ENCODE results near the gene INSYN2B. TPM values are rescaled to one million over a fixed set of nuclear protein-coding genes. Genes with fewer than 3 reads are reported as not detected.
"Not testable (repeated sequence)": the region's sequence is repeated elsewhere in the genome, so short reads cannot be mapped to it uniquely, and the experiment has no call there.

INSYN2B gene
- total and polyA plus RNA-seq, 2 experiments from 2014 or later, result not detected

DNA sequence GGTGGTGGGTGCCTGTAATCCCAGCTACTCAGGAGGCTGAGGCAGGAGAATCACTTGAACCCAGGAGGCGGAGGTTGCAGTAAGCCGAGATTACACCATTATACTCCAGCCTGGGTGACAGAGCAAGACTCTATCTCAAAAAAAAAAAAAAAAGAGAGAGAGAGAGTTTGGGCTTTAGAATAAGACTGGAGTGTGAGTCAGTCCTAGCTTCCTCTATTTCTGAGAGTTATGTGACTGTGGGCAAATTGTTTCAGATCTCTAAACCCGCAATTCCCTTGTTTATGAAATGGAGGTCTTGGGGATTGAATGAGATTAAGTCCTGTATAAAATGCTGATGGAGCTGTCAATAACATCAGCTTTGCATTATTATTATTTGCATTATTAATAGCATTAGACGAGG, 27.1 kb downstream of the INSYN2B start:
- not testable (repeated sequence) for H3K9me2 ChIP-seq (ENCODE audit: insufficient read depth); H3K79me2 ChIP-seq (replicated peaks; ENCODE audit: insufficient read depth); H3K27me3 ChIP-seq (ENCODE audit: insufficient read depth); H2AFZ ChIP-seq; H3K4me1 ChIP-seq (ENCODE audit: insufficient read depth); H3K36me3 Mint-ChIP-seq (ENCODE audit: low read depth); H3K4me2 ChIP-seq; H3K27ac Mint-ChIP-seq; H4K20me1 ChIP-seq (replicated peaks; ENCODE audit: insufficient read depth); H3K4me1 Mint-ChIP-seq; H3K27ac ChIP-seq (ENCODE audit: low read depth); ATAC-seq; H3K36me3 ChIP-seq (ENCODE audit: insufficient read depth); H3K27me3 Mint-ChIP-seq (ENCODE audit: insufficient read depth, low read depth, poor library complexity); H3K4me3 Mint-ChIP-seq; H3F3A ChIP-seq (replicated peaks; ENCODE audit: low read depth); H3K4me3 ChIP-seq; DNase-seq (ENCODE audit: low spot score); H3K9me3 Mint-ChIP-seq

DNA sequence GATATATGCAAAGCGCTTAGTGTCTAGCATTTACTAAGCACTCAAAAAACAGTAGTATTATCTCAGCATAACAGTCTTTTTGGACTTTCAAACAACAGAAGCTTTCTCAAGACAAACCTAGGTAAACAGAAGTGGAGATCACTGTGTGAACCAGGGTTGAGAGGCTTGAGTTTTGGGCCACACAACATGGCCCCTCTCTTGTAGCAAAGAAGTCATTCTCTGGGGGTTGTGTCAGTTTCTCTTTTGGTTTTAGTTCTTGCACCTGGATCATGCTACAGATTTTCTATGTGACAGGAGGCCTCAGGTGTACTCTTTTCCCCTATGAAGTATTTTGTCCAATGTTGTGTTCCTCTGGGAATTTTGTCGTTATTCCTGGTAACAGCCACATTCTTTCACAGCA, 30.0 kb downstream of the INSYN2B start:
- H3K27ac ChIP-seq (ENCODE audit: low read depth), result no peak overlapping the region
- Mint-ChIP-seq H3K4me3 (no peak overlapping the region), H3K9me3 (no peaks in the 10 kb centered on the region), H3K27me3 (ENCODE audit: insufficient read depth, low read depth, poor library complexity) (peaks cover 3% of the 10 kb centered on the region), H3K36me3 (ENCODE audit: low read depth) (no peaks in the 10 kb centered on the region), H3K27ac (no peak overlapping the region), H3K4me1 (peaks cover 21% of the 10 kb centered on the region)
- H3K27me3 ChIP-seq (ENCODE audit: insufficient read depth), result no peaks in the 10 kb centered on the region
- no peaks in the 10 kb centered on the region for H3K9me2 ChIP-seq (ENCODE audit: insufficient read depth)
- H4K20me1 ChIP-seq (replicated peaks; ENCODE audit: insufficient read depth), result no peaks in the 10 kb centered on the region
- no peak overlapping the region for H3K4me3 ChIP-seq
- H2AFZ ChIP-seq, result no peak overlapping the region
- no peaks in the 10 kb centered on the region for H3K79me2 ChIP-seq (replicated peaks; ENCODE audit: insufficient read depth)
- H3K4me1 ChIP-seq (ENCODE audit: insufficient read depth), result peaks cover 9% of the 10 kb centered on the region
- no peaks in the 10 kb centered on the region for H3K36me3 ChIP-seq (ENCODE audit: insufficient read depth)
- no peak for TF ChIP-seq NANOG (IDR thresholded peaks at IDR 0.05; ENCODE audit: borderline replicate concordance)
- no peak for TF ChIP-seq CREB1 (CRISPR knock-in tag; IDR thresholded peaks at IDR 0.05; ENCODE audit: low read depth)
- TF ChIP-seq ZNF114 (CRISPR knock-in tag; IDR thresholded peaks at IDR 0.05), result no peak
- TF ChIP-seq, protein P1, sequence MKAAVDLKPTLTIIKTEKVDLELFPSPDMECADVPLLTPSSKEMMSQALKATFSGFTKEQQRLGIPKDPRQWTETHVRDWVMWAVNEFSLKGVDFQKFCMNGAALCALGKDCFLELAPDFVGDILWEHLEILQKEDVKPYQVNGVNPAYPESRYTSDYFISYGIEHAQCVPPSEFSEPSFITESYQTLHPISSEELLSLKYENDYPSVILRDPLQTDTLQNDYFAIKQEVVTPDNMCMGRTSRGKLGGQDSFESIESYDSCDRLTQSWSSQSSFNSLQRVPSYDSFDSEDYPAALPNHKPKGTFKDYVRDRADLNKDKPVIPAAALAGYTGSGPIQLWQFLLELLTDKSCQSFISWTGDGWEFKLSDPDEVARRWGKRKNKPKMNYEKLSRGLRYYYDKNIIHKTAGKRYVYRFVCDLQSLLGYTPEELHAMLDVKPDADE (IDR thresholded peaks at IDR 0.05), result no peak
- no peak for TF ChIP-seq STAT1 (IDR thresholded peaks at IDR 0.05; ENCODE audit: unreplicated experiment)
- DNase-seq (ENCODE audit: low spot score) (no peak), ATAC-seq (no peak)
- no peak overlapping the region for H3K4me2 ChIP-seq
- no peaks in the 10 kb centered on the region for H3F3A ChIP-seq (replicated peaks; ENCODE audit: low read depth)

DNA sequence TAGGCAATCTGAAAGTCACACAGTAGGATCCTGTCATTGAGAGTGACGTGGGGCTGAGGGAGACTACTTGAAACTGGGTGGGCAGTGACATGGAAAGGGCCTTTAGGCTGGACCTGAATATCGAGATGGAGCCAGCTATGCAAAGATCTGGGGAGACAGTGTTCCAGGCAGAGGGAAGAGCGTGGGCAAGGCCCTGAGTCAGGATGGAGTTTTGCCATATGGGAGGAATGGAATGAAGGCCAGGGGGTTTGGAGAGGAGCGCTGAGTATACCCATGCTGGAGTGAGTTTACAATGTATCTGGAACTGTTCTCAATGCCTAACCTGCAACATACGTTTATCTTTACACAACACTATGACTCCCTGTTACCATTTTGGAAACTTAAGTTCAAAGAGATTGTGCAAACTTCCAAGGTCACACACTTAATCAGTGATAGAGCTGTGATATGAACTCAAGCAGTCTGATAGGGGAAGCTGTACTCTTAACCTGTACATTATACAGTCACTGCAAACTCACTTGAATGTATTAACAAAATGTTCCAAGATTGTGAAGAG, 33.5 kb downstream of the INSYN2B start:
- DNase-seq (ENCODE audit: low spot score) (no peak), ATAC-seq (no peak)
- H3K27me3 Mint-ChIP-seq (ENCODE audit: insufficient read depth, low read depth, poor library complexity), result peaks cover 2% of the 10 kb centered on the region
- H3K4me3 Mint-ChIP-seq, result no peak overlapping the region
- H3K4me1 ChIP-seq (ENCODE audit: insufficient read depth), result peaks cover 9% of the 10 kb centered on the region
- peaks cover 24% of the 10 kb centered on the region for H3K4me1 Mint-ChIP-seq
- H2AFZ ChIP-seq, result no peak overlapping the region
- H3K27ac ChIP-seq (ENCODE audit: low read depth), result no peak overlapping the region
- no peaks in the 10 kb centered on the region for H3K36me3 ChIP-seq (ENCODE audit: insufficient read depth)
- no peak overlapping the region for H3K4me3 ChIP-seq
- H3K27ac Mint-ChIP-seq, result no peak overlapping the region; the same call in 1 of the 2 replicates
- H3F3A ChIP-seq (replicated peaks; ENCODE audit: low read depth), result no peaks in the 10 kb centered on the region
- no peaks in the 10 kb centered on the region for H3K9me2 ChIP-seq (ENCODE audit: insufficient read depth)
- H3K9me3 Mint-ChIP-seq, result no peaks in the 10 kb centered on the region
- H3K36me3 Mint-ChIP-seq (ENCODE audit: low read depth), result no peaks in the 10 kb centered on the region
- H3K79me2 ChIP-seq (replicated peaks; ENCODE audit: insufficient read depth), result no peaks in the 10 kb centered on the region
- no peaks in the 10 kb centered on the region for H4K20me1 ChIP-seq (replicated peaks; ENCODE audit: insufficient read depth)
- H3K27me3 ChIP-seq (ENCODE audit: insufficient read depth), result no peaks in the 10 kb centered on the region
- no peak overlapping the region for H3K4me2 ChIP-seq
- no peak for TF ChIP-seq EZH2phosphoT487 (IDR thresholded peaks at IDR 0.05; ENCODE audit: unreplicated experiment)
- TF ChIP-seq, protein P2, sequence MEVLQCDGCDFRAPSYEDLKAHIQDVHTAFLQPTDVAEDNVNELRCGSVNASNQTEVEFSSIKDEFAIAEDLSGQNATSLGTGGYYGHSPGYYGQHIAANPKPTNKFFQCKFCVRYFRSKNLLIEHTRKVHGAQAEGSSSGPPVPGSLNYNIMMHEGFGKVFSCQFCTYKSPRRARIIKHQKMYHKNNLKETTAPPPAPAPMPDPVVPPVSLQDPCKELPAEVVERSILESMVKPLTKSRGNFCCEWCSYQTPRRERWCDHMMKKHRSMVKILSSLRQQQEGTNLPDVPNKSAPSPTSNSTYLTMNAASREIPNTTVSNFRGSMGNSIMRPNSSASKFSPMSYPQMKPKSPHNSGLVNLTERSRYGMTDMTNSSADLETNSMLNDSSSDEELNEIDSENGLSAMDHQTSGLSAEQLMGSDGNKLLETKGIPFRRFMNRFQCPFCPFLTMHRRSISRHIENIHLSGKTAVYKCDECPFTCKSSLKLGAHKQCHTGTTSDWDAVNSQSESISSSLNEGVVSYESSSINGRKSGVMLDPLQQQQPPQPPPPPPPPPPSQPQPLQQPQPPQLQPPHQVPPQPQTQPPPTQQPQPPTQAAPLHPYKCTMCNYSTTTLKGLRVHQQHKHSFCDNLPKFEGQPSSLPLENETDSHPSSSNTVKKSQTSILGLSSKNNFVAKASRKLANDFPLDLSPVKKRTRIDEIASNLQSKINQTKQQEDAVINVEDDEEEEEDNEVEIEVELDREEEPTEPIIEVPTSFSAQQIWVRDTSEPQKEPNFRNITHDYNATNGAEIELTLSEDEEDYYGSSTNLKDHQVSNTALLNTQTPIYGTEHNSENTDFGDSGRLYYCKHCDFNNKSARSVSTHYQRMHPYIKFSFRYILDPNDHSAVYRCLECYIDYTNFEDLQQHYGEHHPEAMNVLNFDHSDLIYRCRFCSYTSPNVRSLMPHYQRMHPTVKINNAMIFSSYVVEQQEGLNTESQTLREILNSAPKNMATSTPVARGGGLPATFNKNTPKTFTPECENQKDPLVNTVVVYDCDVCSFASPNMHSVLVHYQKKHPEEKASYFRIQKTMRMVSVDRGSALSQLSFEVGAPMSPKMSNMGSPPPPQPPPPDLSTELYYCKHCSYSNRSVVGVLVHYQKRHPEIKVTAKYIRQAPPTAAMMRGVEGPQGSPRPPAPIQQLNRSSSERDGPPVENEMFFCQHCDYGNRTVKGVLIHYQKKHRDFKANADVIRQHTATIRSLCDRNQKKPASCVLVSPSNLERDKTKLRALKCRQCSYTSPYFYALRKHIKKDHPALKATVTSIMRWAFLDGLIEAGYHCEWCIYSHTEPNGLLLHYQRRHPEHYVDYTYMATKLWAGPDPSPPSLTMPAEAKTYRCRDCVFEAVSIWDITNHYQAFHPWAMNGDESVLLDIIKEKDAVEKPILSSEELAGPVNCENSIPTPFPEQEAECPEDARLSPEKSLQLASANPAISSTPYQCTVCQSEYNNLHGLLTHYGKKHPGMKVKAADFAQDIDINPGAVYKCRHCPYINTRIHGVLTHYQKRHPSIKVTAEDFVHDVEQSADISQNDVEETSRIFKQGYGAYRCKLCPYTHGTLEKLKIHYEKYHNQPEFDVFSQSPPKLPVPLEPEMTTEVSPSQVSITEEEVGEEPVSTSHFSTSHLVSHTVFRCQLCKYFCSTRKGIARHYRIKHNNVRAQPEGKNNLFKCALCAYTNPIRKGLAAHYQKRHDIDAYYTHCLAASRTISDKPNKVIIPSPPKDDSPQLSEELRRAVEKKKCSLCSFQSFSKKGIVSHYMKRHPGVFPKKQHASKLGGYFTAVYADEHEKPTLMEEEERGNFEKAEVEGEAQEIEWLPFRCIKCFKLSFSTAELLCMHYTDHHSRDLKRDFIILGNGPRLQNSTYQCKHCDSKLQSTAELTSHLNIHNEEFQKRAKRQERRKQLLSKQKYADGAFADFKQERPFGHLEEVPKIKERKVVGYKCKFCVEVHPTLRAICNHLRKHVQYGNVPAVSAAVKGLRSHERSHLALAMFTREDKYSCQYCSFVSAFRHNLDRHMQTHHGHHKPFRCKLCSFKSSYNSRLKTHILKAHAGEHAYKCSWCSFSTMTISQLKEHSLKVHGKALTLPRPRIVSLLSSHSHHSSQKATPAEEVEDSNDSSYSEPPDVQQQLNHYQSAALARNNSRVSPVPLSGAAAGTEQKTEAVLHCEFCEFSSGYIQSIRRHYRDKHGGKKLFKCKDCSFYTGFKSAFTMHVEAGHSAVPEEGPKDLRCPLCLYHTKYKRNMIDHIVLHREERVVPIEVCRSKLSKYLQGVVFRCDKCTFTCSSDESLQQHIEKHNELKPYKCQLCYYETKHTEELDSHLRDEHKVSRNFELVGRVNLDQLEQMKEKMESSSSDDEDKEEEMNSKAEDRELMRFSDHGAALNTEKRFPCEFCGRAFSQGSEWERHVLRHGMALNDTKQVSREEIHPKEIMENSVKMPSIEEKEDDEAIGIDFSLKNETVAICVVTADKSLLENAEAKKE (CRISPR knock-in tag; IDR thresholded peaks at IDR 0.05), result no peak
- TF ChIP-seq CREB1 (CRISPR knock-in tag; IDR thresholded peaks at IDR 0.05; ENCODE audit: low read depth), result no peak
- TF ChIP-seq JUNB (IDR thresholded peaks at IDR 0.05; ENCODE audit: unreplicated experiment), result no peak
